ENCODE results near the gene PKNOX2.

PKNOX2 gene

DNA sequence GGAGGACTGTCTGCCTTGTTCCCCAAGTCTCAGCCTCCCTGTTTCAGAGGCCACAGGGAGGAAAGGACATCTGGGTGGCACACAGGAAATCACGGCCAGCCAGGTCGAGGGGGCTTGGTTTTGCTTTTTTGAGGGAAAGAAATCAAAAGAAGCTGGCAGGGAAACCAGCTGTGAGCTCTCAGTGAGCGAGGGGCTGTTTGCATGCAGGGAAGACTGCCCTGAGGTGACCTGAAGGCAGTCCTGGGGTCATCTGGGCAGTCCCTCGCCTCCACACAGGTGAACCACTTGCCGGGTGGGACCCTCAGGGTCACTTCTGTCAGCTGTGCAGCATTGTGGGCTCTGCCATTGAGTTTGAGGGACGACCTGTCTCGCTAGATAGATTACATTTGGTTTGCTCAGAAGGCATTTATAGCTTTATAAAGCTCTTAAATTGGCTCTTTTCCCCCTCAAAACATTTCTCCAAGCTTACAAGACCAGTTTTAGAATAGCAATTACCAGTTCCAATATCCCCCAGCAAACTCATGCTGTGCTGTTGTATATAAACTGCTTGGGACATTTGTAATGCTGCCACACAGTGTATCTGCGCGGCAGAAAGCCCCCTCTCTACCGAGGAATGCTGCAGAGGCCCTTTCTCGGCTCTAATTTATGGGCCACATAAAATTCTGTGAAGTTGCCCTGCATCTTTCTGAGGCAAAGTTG is 28.3 kb downstream of the PKNOX2 start:
- no peak overlapping the region for H3K4me3 ChIP-seq (ENCODE audit: low read length)
- no peak overlapping the region for H3K27ac ChIP-seq (ENCODE audit: low read length)
- H3K9ac ChIP-seq (ENCODE audit: low read depth, low read length), result no peak overlapping the region
- no peaks in the 10 kb centered on the region for H3K36me3 ChIP-seq (ENCODE audit: insufficient read depth, low read depth, low read length)
- H3K27me3 ChIP-seq (ENCODE audit: insufficient read depth, low read length), result no peaks in the 10 kb centered on the region
- H3K9me3 ChIP-seq (ENCODE audit: insufficient read depth, low read depth, low read length), result peaks cover 5% of the 10 kb centered on the region
- peaks cover 13% of the 10 kb centered on the region; the same call in 1 of the 2 replicates for H3K4me1 ChIP-seq (ENCODE audit: insufficient read depth, low read length)

DNA sequence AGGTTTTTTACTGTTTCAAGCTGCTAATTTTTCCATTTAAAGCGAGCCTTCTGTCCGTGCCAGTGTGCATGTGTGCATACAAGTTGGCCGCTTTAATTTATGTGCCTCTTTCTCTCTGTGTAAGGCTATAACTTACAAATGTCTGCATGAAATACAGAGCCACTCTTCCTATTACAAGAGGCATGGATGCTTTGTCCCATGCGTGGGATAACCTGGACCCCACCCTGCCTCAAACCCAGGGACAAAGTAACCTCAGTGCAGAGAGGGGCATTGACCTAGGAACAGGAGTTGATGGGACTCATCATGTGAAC is 28.8 kb downstream of the PKNOX2 start:
- H3K9me3 ChIP-seq (ENCODE audit: insufficient read depth, low read depth, low read length), result peaks cover 5% of the 10 kb centered on the region
- no peak overlapping the region for H3K27ac ChIP-seq (ENCODE audit: low read length)
- no peaks in the 10 kb centered on the region; the same call in 1 of the 2 replicates for H3K27me3 ChIP-seq (ENCODE audit: insufficient read depth, low read length)
- H3K36me3 ChIP-seq (ENCODE audit: insufficient read depth, low read depth, low read length), result no peaks in the 10 kb centered on the region
- no peak overlapping the region for H3K9ac ChIP-seq (ENCODE audit: low read depth, low read length)
- no peak overlapping the region for H3K4me3 ChIP-seq (ENCODE audit: low read length)
- H3K4me1 ChIP-seq (ENCODE audit: insufficient read depth, low read length), result peaks cover 13% of the 10 kb centered on the region; the same call in 1 of the 2 replicates

DNA sequence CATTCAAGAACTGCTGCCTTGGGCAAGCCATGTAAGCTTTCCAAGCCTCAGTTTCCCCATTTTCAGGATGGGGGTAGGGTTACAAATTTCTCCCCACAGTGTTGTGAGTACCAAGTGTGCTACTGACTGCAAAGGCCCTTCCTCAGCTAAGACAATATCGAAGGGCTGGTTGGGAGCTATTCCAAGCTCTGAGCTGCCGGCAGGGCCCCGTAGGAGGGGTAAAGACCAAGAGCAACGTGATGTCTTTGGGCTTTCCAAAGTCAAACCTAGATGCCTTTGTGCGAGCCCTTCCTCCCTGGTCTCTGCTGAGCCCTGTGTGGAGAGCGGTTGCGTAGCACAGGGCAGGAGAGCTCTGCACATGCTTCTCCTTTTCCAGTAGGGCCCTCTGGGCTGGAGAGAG is 29.3 kb downstream of the PKNOX2 start:
- no peak overlapping the region for H3K9ac ChIP-seq (ENCODE audit: low read depth, low read length)
- H3K4me1 ChIP-seq (ENCODE audit: insufficient read depth, low read length), result peaks cover 13% of the 10 kb centered on the region; the same call in 1 of the 2 replicates
- no peaks in the 10 kb centered on the region for H3K36me3 ChIP-seq (ENCODE audit: insufficient read depth, low read depth, low read length)
- H3K9me3 ChIP-seq (ENCODE audit: insufficient read depth, low read depth, low read length), result peaks cover 5% of the 10 kb centered on the region
- no peak overlapping the region for H3K4me3 ChIP-seq (ENCODE audit: low read length)
- H3K27me3 ChIP-seq (ENCODE audit: insufficient read depth, low read length), result no peaks in the 10 kb centered on the region; the same call in 1 of the 2 replicates
- H3K27ac ChIP-seq (ENCODE audit: low read length), result no peak overlapping the region

DNA sequence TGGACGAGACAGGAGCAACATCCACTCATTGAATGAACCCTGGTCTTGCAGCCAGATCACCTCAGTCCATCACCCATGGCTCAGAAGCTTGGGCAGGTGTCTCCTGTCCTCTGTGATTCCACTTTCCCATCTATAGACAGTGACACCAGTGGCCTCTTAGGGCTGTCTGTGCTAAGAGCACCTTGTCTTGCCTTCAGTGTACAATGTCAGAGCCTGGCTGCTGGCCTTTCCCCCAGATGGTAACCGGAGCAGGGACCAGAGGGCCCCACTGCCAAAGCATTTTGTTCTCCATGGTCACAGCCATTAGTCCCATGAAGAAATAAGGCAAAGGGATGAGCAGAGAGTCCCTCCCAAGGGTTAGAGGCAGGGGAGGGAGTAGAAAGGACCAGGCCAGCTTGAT is 35.4 kb downstream of the PKNOX2 start:
- Histone ChIP-seq H3K36me3 (ENCODE audit: insufficient read depth, low read depth, low read length) (no peaks in the 10 kb centered on the region), H3K4me1 (ENCODE audit: insufficient read depth, low read length) (peaks cover 18% of the 10 kb centered on the region; the same call in 1 of the 2 replicates), H3K27me3 (ENCODE audit: insufficient read depth, low read length) (no peaks in the 10 kb centered on the region; the same call in 1 of the 2 replicates)

DNA sequence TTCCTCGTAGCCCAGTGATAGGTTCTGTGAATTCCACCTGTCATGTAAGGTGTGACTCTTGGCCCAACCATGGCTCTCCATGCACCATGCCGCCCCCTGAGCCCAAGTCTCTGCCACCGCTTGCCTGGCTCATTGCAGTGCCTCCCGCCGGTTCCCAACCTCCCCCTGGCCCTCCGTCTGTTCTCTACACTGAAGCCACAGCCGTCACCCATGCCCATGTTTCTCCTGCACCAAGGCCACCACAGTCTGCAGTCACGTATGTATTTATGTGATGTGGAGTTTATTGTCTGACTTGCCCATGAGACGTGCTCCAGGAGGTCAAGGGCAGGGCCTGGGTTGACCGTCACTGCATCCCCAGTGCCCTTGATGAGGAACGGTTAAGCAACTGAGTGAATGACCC is 35.9 kb downstream of the PKNOX2 start:
- peaks cover 18% of the 10 kb centered on the region; the same call in 1 of the 2 replicates for H3K4me1 ChIP-seq (ENCODE audit: insufficient read depth, low read length)
- no peak overlapping the region for H3K27ac ChIP-seq (ENCODE audit: low read length)
- no peak overlapping the region for H3K4me3 ChIP-seq (ENCODE audit: low read length)
- H3K36me3 ChIP-seq (ENCODE audit: insufficient read depth, low read depth, low read length), result no peaks in the 10 kb centered on the region
- H3K9me3 ChIP-seq (ENCODE audit: insufficient read depth, low read depth, low read length), result no peaks in the 10 kb centered on the region
- no peak overlapping the region for H3K9ac ChIP-seq (ENCODE audit: low read depth, low read length)
- no peaks in the 10 kb centered on the region; the same call in 1 of the 2 replicates for H3K27me3 ChIP-seq (ENCODE audit: insufficient read depth, low read length)

More for the DNA sequence above, 35.4 kb downstream of the PKNOX2 start:
- Histone ChIP-seq H3K9me3 (ENCODE audit: insufficient read depth, low read depth, low read length) (no peaks in the 10 kb centered on the region), H3K4me3 (ENCODE audit: low read length) (no peak overlapping the region), H3K9ac (ENCODE audit: low read depth, low read length) (no peak overlapping the region), H3K27ac (ENCODE audit: low read length) (no peak overlapping the region)

DNA sequence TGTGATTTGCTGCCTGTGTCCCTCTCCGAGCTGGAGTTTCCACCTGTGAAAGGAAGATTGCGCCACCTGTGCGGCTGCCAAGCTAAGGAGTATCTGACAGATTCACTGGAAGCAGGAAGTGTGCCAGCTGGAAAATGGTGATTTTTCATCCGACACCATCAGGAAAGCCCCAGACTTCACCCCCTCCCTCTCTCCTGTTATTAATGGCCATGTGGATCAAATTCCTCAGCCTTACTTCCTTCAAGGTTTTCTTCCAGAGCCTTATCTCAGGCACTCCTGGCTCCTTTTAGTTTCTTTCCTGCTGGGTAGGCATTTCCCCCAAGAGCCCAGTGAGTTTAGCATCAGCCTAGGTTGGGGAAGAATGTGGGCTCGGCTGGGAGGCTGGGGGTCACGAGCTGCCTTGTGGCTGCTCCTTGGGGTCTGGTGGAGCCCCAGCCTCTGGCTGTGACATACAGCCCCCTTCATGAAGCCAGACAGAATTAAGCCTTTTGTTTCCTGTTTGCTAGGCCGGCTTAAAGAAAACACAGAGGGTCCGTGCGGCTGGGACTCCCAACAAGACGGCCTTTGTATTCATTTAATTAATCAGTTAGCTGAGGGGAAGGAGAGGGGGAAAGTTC is 37.1 kb downstream of the PKNOX2 start:
- Histone ChIP-seq H3K27ac (ENCODE audit: low read length) (no peak overlapping the region), H3K36me3 (ENCODE audit: insufficient read depth, low read depth, low read length) (no peaks in the 10 kb centered on the region), H3K27me3 (ENCODE audit: insufficient read depth, low read length) (no peaks in the 10 kb centered on the region; the same call in 1 of the 2 replicates), H3K9ac (ENCODE audit: low read depth, low read length) (no peak overlapping the region; the same call in 1 of the 2 replicates), H3K4me3 (ENCODE audit: low read length) (no peak overlapping the region), H3K9me3 (ENCODE audit: insufficient read depth, low read depth, low read length) (no peaks in the 10 kb centered on the region), H3K4me1 (ENCODE audit: insufficient read depth, low read length) (peaks cover 18% of the 10 kb centered on the region; the same call in 1 of the 2 replicates)

DNA sequence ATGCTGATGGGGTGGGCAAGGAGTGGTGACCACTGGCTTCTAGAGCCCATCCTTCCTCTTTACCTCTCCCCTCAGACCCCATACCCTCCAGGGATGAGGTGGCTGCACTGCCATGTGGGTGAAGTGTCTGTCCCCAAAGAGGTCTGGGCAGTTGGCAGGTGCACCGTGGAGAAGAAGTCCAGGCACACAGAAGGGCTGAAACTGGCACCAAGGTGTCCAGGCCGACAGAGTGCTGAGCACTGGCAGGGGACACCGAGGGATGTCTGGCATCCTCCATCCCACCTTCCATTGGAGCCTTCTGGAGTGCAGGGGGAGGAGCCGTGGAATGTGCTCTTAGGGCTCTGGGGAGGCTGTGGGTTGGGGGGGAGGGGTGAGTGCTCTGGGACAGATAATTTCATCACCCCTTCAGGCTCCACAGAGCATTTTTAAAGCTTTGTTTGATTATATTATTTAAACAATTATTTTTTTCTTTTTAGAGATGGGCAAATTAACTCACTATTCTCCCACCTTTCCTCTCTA is 37.9 kb downstream of the PKNOX2 start:
- Histone ChIP-seq H3K36me3 (ENCODE audit: insufficient read depth, low read depth, low read length) (no peaks in the 10 kb centered on the region), H3K4me1 (ENCODE audit: insufficient read depth, low read length) (peaks cover 21% of the 10 kb centered on the region; the same call in 1 of the 2 replicates), H3K27ac (ENCODE audit: low read length) (no peak overlapping the region), H3K27me3 (ENCODE audit: insufficient read depth, low read length) (peaks cover 4% of the 10 kb centered on the region), H3K9ac (ENCODE audit: low read depth, low read length) (no peak overlapping the region), H3K9me3 (ENCODE audit: insufficient read depth, low read depth, low read length) (no peaks in the 10 kb centered on the region), H3K4me3 (ENCODE audit: low read length) (no peak overlapping the region)

DNA sequence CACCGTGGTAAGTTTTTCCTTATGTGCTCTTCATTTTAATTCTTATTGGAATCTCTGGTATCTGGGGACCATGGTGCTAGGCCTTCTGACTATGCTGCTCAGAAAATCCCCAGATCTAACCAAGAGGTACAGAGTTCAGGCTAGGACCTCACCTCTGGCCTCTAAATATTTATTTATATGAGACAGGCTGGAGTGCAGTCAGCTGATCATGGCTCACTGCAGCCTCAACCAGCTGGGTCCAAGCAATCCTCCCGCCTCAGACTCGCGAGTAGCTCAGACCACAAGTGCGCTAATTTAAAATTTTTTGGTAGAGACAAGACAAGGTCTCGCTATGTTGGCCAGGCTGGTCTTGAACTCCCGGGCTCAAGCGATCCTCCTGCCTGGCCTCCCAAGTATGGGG is 38.4 kb downstream of the PKNOX2 start:
- H3K4me1 ChIP-seq (ENCODE audit: insufficient read depth, low read length), result peaks cover 21% of the 10 kb centered on the region; the same call in 1 of the 2 replicates
- H3K36me3 ChIP-seq (ENCODE audit: insufficient read depth, low read depth, low read length), result no peaks in the 10 kb centered on the region
- H3K9ac ChIP-seq (ENCODE audit: low read depth, low read length), result no peak overlapping the region
- no peaks in the 10 kb centered on the region for H3K9me3 ChIP-seq (ENCODE audit: insufficient read depth, low read depth, low read length)
- no peak overlapping the region for H3K27ac ChIP-seq (ENCODE audit: low read length)
- peaks cover 9% of the 10 kb centered on the region for H3K27me3 ChIP-seq (ENCODE audit: insufficient read depth, low read length)
- no peak overlapping the region for H3K4me3 ChIP-seq (ENCODE audit: low read length)

DNA sequence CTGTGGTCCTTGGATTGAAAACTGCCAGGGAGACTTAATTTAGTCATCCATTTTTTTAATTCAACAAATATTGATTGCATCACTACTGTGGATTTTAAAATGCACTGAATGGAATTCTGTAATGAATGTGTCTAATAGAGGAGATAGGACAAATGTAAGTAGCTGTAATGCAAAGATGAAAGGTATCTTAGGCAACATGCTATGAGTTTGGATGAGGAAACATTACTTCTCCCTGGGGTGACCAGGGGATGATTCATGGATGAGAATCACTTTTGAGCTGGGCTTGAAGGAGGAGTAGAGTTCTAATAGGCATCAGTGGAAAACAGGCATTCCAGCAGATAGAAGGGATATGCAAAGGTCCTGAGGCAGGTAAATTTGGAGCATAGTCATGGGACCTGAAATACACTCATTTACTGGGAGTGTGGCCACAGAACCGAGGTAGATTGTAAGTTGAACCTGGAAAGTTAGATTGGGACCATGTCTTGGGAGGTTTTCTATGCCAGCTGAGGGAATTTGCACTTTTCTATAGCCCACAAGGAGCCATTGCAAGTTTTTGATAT is 43.4 kb downstream of the PKNOX2 start:
- H3K9me3 ChIP-seq (ENCODE audit: insufficient read depth, low read depth, low read length), result no peaks in the 10 kb centered on the region
- H3K4me3 ChIP-seq (ENCODE audit: low read length), result no peak overlapping the region
- H3K27me3 ChIP-seq (ENCODE audit: insufficient read depth, low read length), result peaks cover 9% of the 10 kb centered on the region

DNA sequence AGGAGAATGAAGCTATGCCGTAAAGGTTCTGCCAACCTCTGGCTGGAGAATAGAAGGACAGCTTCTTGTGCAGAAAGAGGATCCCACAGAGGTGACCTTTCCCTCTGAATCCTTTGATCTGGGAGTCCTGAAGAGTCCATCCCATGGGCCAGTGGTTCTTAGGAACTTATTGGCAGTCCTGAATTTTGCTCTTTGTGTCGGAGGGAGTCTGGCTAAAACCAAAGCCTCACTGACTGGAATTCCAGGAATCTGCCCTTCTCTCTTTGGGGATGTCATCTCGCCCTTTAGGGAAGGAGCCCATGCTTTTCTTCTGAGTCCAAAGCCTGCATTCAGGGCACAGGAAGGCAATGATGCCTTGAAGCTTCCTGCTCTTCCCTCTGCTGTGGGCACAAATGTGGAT is 45.5 kb downstream of the PKNOX2 start:
- Histone ChIP-seq H3K4me3 (ENCODE audit: low read length) (no peak overlapping the region), H3K9ac (ENCODE audit: low read depth, low read length) (no peak overlapping the region), H3K27me3 (ENCODE audit: insufficient read depth, low read length) (peaks cover 9% of the 10 kb centered on the region)

More for the DNA sequence above, 43.4 kb downstream of the PKNOX2 start:
- Histone ChIP-seq H3K27ac (ENCODE audit: low read length) (no peak overlapping the region), H3K4me1 (ENCODE audit: insufficient read depth, low read length) (peaks cover 18% of the 10 kb centered on the region), H3K9ac (ENCODE audit: low read depth, low read length) (no peak overlapping the region), H3K36me3 (ENCODE audit: insufficient read depth, low read depth, low read length) (no peaks in the 10 kb centered on the region)

DNA sequence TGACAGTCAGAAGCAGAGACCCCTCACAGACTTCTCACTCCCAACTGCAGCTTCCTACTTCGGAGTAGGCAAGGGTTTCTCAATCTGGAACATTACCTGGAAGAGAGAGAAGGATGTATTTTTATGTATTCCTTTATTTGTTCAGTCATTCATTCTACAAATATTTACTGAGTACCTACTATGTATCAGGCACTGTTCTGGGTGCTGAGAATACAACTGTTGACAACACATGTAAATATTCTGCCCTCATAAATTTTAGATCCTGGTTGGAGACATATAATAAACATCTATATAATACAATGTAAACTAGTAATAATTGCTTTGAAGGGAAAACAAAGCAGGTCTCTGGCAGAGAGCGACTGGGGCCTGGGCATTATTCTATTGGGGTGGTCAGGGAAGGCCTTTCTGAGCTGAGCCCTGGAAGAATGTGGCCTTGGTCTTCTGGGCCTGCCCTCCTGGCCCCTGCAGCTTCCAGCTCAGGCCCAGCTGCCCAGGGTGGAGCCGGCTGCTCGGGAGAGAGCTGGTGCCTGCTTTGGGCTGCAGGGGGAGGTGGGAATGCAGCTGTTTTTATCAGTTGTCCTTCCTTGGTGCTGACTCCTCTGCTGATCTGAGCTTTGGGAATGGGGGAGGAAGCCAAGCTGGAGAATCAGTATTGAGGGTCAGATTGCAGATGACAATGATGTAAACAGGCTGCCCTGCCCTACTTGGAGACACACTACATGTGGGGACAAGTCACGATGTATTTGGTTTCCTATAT is 46.8 kb downstream of the PKNOX2 start:
- H3K9me3 ChIP-seq (ENCODE audit: insufficient read depth, low read depth, low read length), result no peaks in the 10 kb centered on the region
- no peaks in the 10 kb centered on the region for H3K36me3 ChIP-seq (ENCODE audit: insufficient read depth, low read depth, low read length)
- no peak overlapping the region for H3K9ac ChIP-seq (ENCODE audit: low read depth, low read length)
- peaks cover 26% of the 10 kb centered on the region for H3K4me1 ChIP-seq (ENCODE audit: insufficient read depth, low read length)
- H3K27me3 ChIP-seq (ENCODE audit: insufficient read depth, low read length), result peaks cover 9% of the 10 kb centered on the region
- H3K4me3 ChIP-seq (ENCODE audit: low read length), result no peak overlapping the region
- no peak overlapping the region for H3K27ac ChIP-seq (ENCODE audit: low read length)

More for the DNA sequence above, 45.5 kb downstream of the PKNOX2 start:
- no peak overlapping the region for H3K27ac ChIP-seq (ENCODE audit: low read length)
- no peaks in the 10 kb centered on the region for H3K9me3 ChIP-seq (ENCODE audit: insufficient read depth, low read depth, low read length)
- peaks cover 26% of the 10 kb centered on the region for H3K4me1 ChIP-seq (ENCODE audit: insufficient read depth, low read length)
- H3K36me3 ChIP-seq (ENCODE audit: insufficient read depth, low read depth, low read length), result no peaks in the 10 kb centered on the region

Data from iPS-20b (cell line).